SH-SY5Y (cell line): ENCODE measurements around the gene KRTAP29-1.

ENCODE experiments used
- GATA2 ChIP-seq: IDR thresholded peaks from 2 replicates; pipeline ENCODE4 v1.6.1; 2011; ENCODE audit warnings: mild to moderate bottlenecking, low read depth, low read length
- GATA3 ChIP-seq: IDR thresholded peaks from 2 replicates; pipeline ENCODE4 v1.6.1; 2011; ENCODE audit warnings: low read depth, mild to moderate bottlenecking, low read length, moderate library complexity

DNA sequence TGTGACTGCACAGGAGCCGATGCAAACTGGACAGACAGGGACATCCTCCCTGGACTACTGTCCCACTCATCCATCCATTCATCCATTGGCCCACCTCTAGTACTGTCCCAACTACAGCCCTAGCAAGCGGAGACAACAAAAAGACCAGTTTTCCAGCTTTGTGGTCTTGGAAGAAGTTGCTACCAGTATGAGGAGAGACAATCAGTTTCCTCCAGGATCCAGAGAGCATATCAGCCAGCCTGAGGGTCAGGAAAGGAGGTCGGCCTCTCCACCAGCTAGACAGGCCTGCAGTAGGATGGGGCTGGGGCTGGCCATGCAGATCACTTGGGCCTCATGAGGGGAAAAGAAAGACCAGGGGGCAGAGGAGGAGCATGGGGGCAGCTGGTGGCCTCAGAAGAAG, 31.2 kb upstream of the KRTAP29-1 start:
- TF ChIP-seq GATA2 (no peak), GATA3 (no peak)
